Vagina (tissue), 2 donors: ENCODE data around the gene COL26A1. TPM values are rescaled to one million over a fixed set of nuclear protein-coding genes. Genes with fewer than 3 reads are reported as not detected.

Experiments
- DNase-seq, 2 donors: peaks; one replicate each; pipeline ENCODE4 v3.0.0-alpha.2; 2017; ENCODE audit errors: extremely low spot score in 2 of 2
- H3K27ac ChIP-seq: fragments of 200-600 bp; sonication (generic); one replicate; pipeline ENCODE4 v1.5.1; 2019
- H3K27me3 ChIP-seq: fragments of 200-600 bp; sonication (generic); one replicate; pipeline ENCODE4 v1.5.1; 2019
- H3K36me3 ChIP-seq, 2 donors: fragments of 200-600 bp; sonication (generic); one replicate each; pipeline ENCODE4 v1.5.1; 2017 to 2019
- H3K4me1 ChIP-seq: fragments of 200-600 bp; sonication (generic); one replicate; pipeline ENCODE4 v1.5.1; 2019
- H3K4me3 ChIP-seq, 2 donors: fragments of 200-600 bp; sonication (generic); 1 replicate in 1 of 2; 2 replicates in 1 of 2; pipeline ENCODE4 v1.5.1; 2016 to 2019
- H3K9me3 ChIP-seq: fragments of 200-600 bp; sonication (generic); one replicate; pipeline ENCODE4 v1.5.1; 2019
- CTCF ChIP-seq, 3 experiments: fragments of 450-650 bp in 2 of 3; fragments of 200-600 bp in 1 of 3; sonication (generic) in 1 of 3; IDR thresholded peaks; one replicate each; pipeline ENCODE4 v1.5.1; 2017 to 2019; ENCODE audit warnings: antibody characterized with exemption in 3 of 3, mild to moderate bottlenecking in 2 of 3, moderate library complexity in 2 of 3
- POLR2A ChIP-seq, 2 donors: fragments of 450-650 bp; IDR thresholded peaks; one replicate each; pipeline ENCODE4 v1.6.1; 2017; ENCODE audit warnings: antibody characterized with exemption in 2 of 2, mild to moderate bottlenecking in 2 of 2, moderate library complexity in 2 of 2
- POLR2AphosphoS5 ChIP-seq, 2 donors: sonication (generic); formaldehyde crosslinking; IDR thresholded peaks; one replicate each; pipeline ENCODE4 v1.9.0; 2017; ENCODE audit warnings: antibody characterized with exemption in 2 of 2, mild to moderate bottlenecking in 2 of 2, low read depth in 1 of 2; ENCODE audit not compliant: insufficient read depth in 1 of 2
- intact Hi-C: fragments of 100-400 bp; cut with DNase I; formaldehyde crosslinking; loops from one replicate; pipeline ENCODE4 v1.15.1; 2023
- total RNA-seq: library from RNA; depleted of rRNA; stranded (reverse); fragments of >200 nt; gene quantifications from one replicate; pipeline ENCODE4 v1.2.3, GENCODE V29; 2016

Gene COL26A1
- total RNA-seq = not detected

GRCh38 chr7:101362334-101363195, at the start of gene COL26A1:
Gene COL26A1 (plus strand): TSS chr7:101362875. CDS start chr7:101363033, 158 bp downstream.
- Histone ChIP-seq H3K27me3 (no peaks in the 10 kb centered on the region), H3K27ac (peak within 1 kb of the TSS; percentile 30)
- TF ChIP-seq POLR2AphosphoS5 (IDR thresholded peaks at IDR 0.05; ENCODE audit: insufficient read depth in 1 of 2, low read depth in 1 of 2) = no peak
- no peak for TF ChIP-seq POLR2A (IDR thresholded peaks at IDR 0.05)
- no peak for TF ChIP-seq CTCF (IDR thresholded peaks at IDR 0.05)

GRCh38 chr7:101315336-101315735, 47.3 kb upstream of the COL26A1 start:
- DNase-seq = no peak
- Histone ChIP-seq H3K36me3 (peaks cover 0 to 27% of the 10 kb centered on the region in 2 donors), H3K27ac (no peak overlapping the region), H3K4me3 (no peak overlapping the region), H3K27me3 (no peaks in the 10 kb centered on the region), H3K4me1 (no peaks in the 10 kb centered on the region), H3K9me3 (no peaks in the 10 kb centered on the region)
- TF ChIP-seq CTCF (IDR thresholded peaks at IDR 0.05) (peak in 1 of 3 experiments; percentile 8), POLR2AphosphoS5 (IDR thresholded peaks at IDR 0.05; ENCODE audit: insufficient read depth in 1 of 2, low read depth in 1 of 2) (no peak)
- intact Hi-C loops = no loop called here

More at GRCh38 chr7:101362334-101363195, at the start of gene COL26A1:
- no peak for DNase-seq
- intact Hi-C loops = no loop called here
- peaks cover 13% of the 10 kb centered on the region for H3K4me1 ChIP-seq
- no peaks in the 10 kb centered on the region for H3K9me3 ChIP-seq
- H3K4me3 ChIP-seq = peak within 1 kb of the TSS; percentile 46 to 74
- no peaks in the 10 kb centered on the region for H3K36me3 ChIP-seq

- no peaks in the 10 kb centered on the region for H3K9me3 ChIP-seq
- intact Hi-C loops = no loop called here
- no peak for TF ChIP-seq POLR2AphosphoS5 (IDR thresholded peaks at IDR 0.05; ENCODE audit: insufficient read depth in 1 of 2, low read depth in 1 of 2)
- TF ChIP-seq POLR2A (IDR thresholded peaks at IDR 0.05) = no peak
- no peak for TF ChIP-seq CTCF (IDR thresholded peaks at IDR 0.05)
Observed at GRCh38 chr7:101319401-101319800, 43.3 kb upstream of the COL26A1 start.

GRCh38 chr7:101321491-101322401, 40.9 kb upstream of the COL26A1 start, which contains the start of gene IFT22:
Gene IFT22 (minus strand): TSS chr7:101321812. CDS start chr7:101321709, 103 bp downstream.
- H3K36me3 ChIP-seq = peaks cover 0 to 10% of the 10 kb centered on the region in 2 donors
- no peaks in the 10 kb centered on the region for H3K9me3 ChIP-seq
- H3K27ac ChIP-seq = peak within 1 kb of the TSS; percentile 57
- no peaks in the 10 kb centered on the region for H3K27me3 ChIP-seq
- intact Hi-C loops = loop anchor here (5.0 kb wide), 1 partner anchor 626 kb away; no protein-coding TSS in a partner anchor
- H3K4me3 ChIP-seq = peak within 1 kb of the TSS; percentile 74 to 77
- peaks cover 15% of the 10 kb centered on the region for H3K4me1 ChIP-seq
- DNase-seq = peak in 1 of 2 donors; percentile 90
- TF ChIP-seq CTCF (IDR thresholded peaks at IDR 0.05) (no peak), POLR2AphosphoS5 (IDR thresholded peaks at IDR 0.05; ENCODE audit: insufficient read depth in 1 of 2, low read depth in 1 of 2) (peak; percentile 52 to 74)

More at GRCh38 chr7:101319401-101319800, 43.3 kb upstream of the COL26A1 start:
- Histone ChIP-seq H3K4me3 (no peak overlapping the region), H3K4me1 (peaks cover 15% of the 10 kb centered on the region), H3K36me3 (peaks cover 0 to 27% of the 10 kb centered on the region in 2 donors), H3K27me3 (no peaks in the 10 kb centered on the region), H3K27ac (no peak overlapping the region)
- DNase-seq = no peak
